IPS DF 19.7 (cell line): ENCODE results near the gene MSI2.

ENCODE experiments used
- DNase-seq: peaks from one replicate; pipeline ENCODE4 v3.0.0-alpha.2; 2013; ENCODE audit warnings: low read depth, low spot score

Gene MSI2

GRCh38 chr17:57269598-57270255 lies 13.4 kb downstream of the MSI2 start:
- no peak for DNase-seq

DNA sequence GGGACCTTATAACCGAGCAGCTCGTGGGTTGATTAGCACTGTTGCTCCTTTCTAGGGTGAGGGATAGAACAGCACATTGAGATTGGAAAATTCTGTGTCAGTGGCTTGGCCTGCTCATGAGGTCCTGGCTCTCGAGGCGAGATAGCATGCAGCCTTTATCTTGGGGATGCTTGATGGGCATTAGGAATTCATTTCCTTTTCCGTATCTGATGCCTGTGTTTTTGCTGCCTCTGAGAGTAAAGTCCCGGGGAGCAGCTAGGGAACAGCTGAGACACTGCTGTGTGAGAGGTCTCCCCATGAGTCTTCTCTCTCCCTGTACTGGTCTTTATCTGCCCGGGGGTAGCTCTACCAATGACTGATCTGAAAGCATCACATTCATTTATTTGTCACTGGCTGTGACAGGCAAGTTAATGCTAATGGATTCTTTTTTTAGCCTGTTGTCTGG lies 14.5 kb downstream of the MSI2 start:
- DNase-seq, result no peak

GRCh38 chr17:57271821-57272220 lies 15.5 kb downstream of the MSI2 start:
- DNase-seq, result no peak

DNA sequence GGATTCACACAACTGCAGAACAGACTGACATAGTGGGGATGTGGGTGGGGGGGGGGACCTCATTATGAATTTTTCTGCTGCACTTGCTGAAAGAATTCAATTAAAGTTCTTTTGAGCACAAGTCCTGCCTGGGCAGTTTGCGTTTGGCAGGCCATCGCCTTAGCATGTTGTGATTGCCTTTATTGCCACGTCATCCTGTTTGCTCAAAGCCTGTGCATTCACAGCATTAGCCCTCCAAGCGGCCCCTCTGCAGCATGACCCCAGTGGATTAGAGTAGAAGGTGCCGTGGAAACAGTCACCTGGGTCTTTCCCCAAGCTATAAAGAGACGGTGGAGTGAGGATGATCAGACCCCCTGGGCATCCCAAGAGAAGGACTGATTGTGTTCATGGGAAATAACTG lies 17.2 kb downstream of the MSI2 start:
- no peak for DNase-seq

DNA sequence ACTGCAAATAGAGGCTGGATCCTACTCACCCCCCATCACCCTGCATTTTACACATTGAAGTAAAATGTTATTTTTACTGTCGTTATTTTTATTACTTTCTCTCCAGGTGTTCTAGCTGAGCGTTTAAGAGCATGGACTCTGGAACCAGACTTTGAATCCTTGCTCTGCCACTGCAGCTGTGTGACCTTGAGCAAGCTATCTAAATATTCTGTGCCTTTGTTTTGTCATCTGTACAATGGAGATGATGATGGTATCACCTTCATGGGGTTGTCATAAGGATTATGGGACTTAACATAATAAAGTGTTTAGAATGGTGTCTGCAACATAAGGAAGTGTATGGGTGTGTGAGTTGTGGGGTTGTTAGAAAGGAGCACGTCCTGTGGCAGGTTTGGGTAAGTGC lies 17.8 kb downstream of the MSI2 start:
- no peak for DNase-seq

- DNase-seq, result no peak
Observed at GRCh38 chr17:57275071-57275764, 18.9 kb downstream of the MSI2 start.

DNA sequence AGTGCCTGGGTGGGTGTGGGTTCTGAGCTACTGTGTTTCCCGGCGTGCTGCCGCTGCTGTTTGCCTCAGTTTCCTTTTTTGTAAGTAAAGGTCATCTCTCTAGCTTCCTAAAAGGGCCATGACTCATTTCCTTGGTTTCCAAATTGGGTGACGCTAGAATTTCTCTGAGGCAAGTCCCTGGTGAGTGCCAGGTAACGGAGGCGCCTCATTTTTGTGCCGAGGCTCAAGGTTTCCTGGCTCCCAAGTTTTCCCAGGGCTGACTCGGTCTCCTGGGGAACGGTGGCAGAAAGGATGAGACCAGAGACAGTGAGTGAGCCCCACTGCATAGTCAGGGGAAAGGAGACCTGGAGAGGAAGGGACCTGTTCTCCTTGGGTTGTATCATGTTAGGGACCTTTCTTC lies 20.3 kb downstream of the MSI2 start:
- no peak for DNase-seq

DNA sequence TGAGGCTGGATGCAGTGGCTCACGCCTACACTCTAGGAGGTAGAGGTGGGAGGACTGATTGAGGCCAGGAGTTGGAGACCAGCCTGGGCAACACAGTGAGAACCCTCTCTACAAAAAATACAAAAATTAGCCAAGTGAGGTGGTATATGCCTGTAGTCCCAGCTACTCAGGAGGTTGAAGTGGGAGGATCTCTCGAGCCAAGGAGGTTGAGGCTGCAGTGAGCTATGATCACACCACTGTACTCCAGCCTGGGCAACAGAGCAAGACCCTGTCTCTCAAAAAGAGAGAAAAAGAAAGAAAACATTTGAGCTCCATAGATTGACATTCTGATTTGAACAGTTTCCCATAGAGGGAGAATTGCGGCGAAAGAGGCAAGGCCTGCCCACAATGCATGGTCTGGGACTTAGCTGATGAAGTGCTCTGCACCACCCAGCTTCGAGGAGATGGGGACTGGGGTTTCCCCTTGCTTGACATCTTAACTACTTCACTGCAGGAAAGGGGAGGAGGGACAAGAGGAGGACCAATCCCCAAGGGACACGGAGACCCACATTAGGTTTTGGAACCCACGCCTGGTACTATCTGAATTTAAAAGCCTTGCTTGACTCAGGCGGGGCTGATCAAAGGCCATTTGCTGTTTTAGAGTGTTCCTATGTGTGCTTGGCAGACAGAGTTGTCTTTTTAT lies 21.7 kb downstream of the MSI2 start:
- no peak for DNase-seq

GRCh38 chr17:57278740-57279387 lies 22.5 kb downstream of the MSI2 start:
- no peak for DNase-seq

- no peak for DNase-seq
Observed at GRCh38 chr17:57279432-57279831, 23.1 kb downstream of the MSI2 start.

DNA sequence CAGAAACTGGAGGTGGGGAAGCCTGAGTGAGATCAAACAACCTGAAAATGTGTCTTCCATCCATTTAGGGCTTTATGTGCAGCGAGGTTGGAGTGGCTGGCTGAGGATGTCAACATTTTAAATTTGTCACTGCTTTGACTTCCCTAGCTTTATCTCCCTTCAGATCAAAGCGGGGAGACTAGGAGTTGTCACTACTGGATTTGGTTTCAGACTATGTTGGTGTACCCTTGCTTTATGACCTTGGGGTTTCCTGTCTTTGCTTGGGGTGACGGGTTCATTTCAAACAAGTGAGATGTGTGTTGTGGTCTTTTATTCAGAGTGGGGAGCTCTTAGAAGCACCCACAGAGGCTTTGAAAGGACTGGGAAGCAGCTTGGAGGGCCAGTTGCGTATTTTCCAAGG lies 25.6 kb downstream of the MSI2 start:
- no peak for DNase-seq

DNA sequence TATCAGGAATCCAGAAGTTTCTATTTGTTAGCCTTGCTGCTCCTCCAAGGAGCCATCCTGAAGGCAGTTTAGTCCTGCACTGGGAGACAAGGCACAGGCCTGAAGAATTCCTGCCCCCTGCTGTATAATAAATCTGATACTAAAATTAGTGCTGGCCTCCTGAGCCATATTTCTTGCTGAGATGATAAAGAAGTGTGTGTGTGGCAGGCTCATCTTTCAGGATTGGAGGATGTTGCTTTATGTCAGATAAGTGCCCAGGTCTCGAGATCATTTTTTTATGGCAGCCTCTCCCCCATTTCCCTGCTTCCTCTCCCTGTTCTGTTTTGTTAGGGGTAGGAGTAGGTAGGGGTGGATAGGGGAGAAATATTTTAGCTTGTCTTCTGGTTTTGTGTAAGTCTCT lies 26.0 kb downstream of the MSI2 start:
- DNase-seq, result no peak

DNA sequence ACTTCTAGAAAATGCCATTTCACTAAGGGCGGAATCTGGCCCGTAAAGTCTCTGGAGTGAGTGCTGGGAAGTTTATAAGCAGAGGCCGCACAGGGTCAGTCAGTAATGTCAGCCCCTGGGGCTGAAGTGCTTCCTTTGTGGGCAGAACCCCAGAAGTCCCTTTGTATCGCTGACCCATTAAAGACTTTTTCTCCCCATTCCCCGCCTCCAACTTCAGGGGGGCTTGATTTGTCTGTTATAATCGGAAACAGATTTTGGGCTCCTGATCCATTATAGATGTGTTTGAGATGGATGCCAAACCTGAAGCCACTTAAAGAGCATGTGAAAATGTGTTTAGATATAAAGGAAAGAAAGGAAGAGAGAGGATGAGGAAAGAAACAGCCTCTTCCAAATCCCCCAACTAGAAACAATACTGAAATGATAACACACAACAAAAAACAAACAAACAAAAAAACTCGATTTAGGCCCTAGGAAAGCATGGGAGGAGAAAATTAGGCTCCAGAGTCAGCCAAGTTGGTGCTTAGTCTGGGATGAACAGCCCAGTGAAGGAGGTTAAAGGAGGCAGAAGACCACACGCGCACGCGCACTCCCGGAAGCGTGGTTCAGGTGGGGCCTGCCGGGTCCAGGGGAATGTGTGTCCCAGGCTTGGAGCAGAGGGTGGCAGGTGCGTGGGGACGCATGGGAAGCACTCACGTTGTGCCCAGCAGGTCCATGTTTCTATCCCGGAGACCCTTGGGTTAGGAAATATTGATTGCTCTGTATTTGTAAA lies 27.1 kb downstream of the MSI2 start:
- DNase-seq, result no peak

GRCh38 chr17:57284583-57284982 lies 28.3 kb downstream of the MSI2 start:
- DNase-seq, result no peak

GRCh38 chr17:57284984-57285646 lies 28.8 kb downstream of the MSI2 start:
- DNase-seq, result no peak

GRCh38 chr17:57285701-57286100 lies 29.4 kb downstream of the MSI2 start:
- no peak for DNase-seq

- no peak for DNase-seq
Observed at GRCh38 chr17:57286399-57287105, 30.2 kb downstream of the MSI2 start.

- no peak for DNase-seq
Observed at GRCh38 chr17:57288040-57288772, 31.9 kb downstream of the MSI2 start.

GRCh38 chr17:57288773-57289121 lies 32.4 kb downstream of the MSI2 start:
- no peak for DNase-seq

GRCh38 chr17:57289130-57289529 lies 32.8 kb downstream of the MSI2 start:
- DNase-seq, result no peak
